HG03060 (cell line): ENCODE measurements around the gene MCC.

Experiments used
- ATAC-seq: cut with Tn5 transposase; IDR thresholded peaks from one replicate; pipeline ENCODE4 v1.9.1; 2021; ENCODE audit warnings: low read depth, moderate number of reproducible peaks; ENCODE audit not compliant: unreplicated experiment

Gene MCC

GRCh38 chr5:113232221-113232620 lies 256.0 kb downstream of the MCC start:
- ATAC-seq = no peak

- ATAC-seq = no peak
Measured at GRCh38 chr5:113231653-113232000, 256.6 kb downstream of the MCC start.

- ATAC-seq = no peak
Measured at GRCh38 chr5:113230711-113231652, 257.3 kb downstream of the MCC start.

- no peak for ATAC-seq
Measured at GRCh38 chr5:113227798-113228197, 260.5 kb downstream of the MCC start.

- no peak for ATAC-seq
Measured at GRCh38 chr5:113226116-113226736, 262.0 kb downstream of the MCC start.

- ATAC-seq = no peak
Measured at GRCh38 chr5:113225259-113225658, 263.0 kb downstream of the MCC start.

GRCh38 chr5:113224605-113225065 lies 263.6 kb downstream of the MCC start:
- no peak for ATAC-seq

GRCh38 chr5:113223831-113224604 lies 264.2 kb downstream of the MCC start:
- ATAC-seq = no peak

- no peak for ATAC-seq
Measured at GRCh38 chr5:113223315-113223714, 264.9 kb downstream of the MCC start.

- no peak for ATAC-seq
Measured at GRCh38 chr5:113221294-113222176, 266.7 kb downstream of the MCC start.

- ATAC-seq = no peak
Measured at GRCh38 chr5:113219695-113220094, 268.6 kb downstream of the MCC start.

- ATAC-seq = no peak
Measured at GRCh38 chr5:113218906-113219517, 269.2 kb downstream of the MCC start.

- no peak for ATAC-seq
Measured at GRCh38 chr5:113218200-113218599, 270.1 kb downstream of the MCC start.

- ATAC-seq = no peak
Measured at GRCh38 chr5:113217619-113218184, 270.6 kb downstream of the MCC start.

- ATAC-seq = no peak
Measured at GRCh38 chr5:113216545-113216944, 271.7 kb downstream of the MCC start.

- no peak for ATAC-seq
Measured at GRCh38 chr5:113215401-113216060, 272.7 kb downstream of the MCC start.

GRCh38 chr5:113214606-113215323 lies 273.5 kb downstream of the MCC start:
- no peak for ATAC-seq
